Esophagus squamous epithelium (tissue), 4 donors: ENCODE results near the gene HPCAL1.

Source experiments
- POLR2A ChIP-seq, 4 donors: fragments of 450-650 bp; IDR thresholded peaks; one replicate each; pipeline ENCODE4 v1.6.1; 2017; ENCODE audit warnings: antibody characterized with exemption in 4 of 4, mild to moderate bottlenecking in 4 of 4, moderate library complexity in 3 of 4
- TF ChIP-seq, protein P1 (sequence below), 6 experiments: fragments of 450-650 bp in 4 of 6; fragments of 200-600 bp in 2 of 6; sonication (generic) in 2 of 6; IDR thresholded peaks; one replicate each; pipeline ENCODE4 v1.5.1; 2016 to 2019; ENCODE audit warnings: antibody characterized with exemption in 6 of 6, mild to moderate bottlenecking in 4 of 6, moderate library complexity in 4 of 6

- TF ChIP-seq, protein P1, sequence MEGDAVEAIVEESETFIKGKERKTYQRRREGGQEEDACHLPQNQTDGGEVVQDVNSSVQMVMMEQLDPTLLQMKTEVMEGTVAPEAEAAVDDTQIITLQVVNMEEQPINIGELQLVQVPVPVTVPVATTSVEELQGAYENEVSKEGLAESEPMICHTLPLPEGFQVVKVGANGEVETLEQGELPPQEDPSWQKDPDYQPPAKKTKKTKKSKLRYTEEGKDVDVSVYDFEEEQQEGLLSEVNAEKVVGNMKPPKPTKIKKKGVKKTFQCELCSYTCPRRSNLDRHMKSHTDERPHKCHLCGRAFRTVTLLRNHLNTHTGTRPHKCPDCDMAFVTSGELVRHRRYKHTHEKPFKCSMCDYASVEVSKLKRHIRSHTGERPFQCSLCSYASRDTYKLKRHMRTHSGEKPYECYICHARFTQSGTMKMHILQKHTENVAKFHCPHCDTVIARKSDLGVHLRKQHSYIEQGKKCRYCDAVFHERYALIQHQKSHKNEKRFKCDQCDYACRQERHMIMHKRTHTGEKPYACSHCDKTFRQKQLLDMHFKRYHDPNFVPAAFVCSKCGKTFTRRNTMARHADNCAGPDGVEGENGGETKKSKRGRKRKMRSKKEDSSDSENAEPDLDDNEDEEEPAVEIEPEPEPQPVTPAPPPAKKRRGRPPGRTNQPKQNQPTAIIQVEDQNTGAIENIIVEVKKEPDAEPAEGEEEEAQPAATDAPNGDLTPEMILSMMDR (IDR thresholded peaks at IDR 0.05) = no peak
- no peak for TF ChIP-seq POLR2A (IDR thresholded peaks at IDR 0.05)
Observed at GRCh38 chr2:10310309-10310888, 7.7 kb downstream of the HPCAL1 start.
